Measurements from ENCODE around the gene ICOS.
A peak's percentile ranks its signal among the peaks of the same experiment; 100 is the strongest.

The ICOS gene

GRCh38 chr2:203936535-203936934 lies at the start of gene ICOS:
TSS of gene ICOS (plus strand) at chr2:203936763. CDS start at chr2:203936815, 52 bp downstream.
- no peak for DNase-seq (ENCODE audit: low spot score)

DNA sequence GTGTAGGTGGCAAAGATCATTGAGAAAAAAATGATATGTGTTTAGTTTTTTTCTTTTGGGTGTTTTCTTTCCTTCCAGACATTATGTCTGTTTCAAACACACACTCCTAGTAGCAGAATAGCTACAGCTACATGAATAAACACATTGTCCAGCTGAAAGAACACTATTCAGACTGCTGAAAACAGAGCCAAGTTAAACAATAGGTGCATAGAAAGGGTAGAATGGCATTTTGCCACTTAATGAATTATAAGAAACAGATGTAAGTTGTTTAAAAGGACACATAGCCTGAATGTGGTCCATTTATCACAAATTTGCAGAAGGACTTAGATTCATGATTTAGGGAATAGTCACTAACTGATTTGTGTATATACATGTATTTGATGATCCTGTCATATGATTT lies 48.9 kb upstream of the ICOS start:
- peak; percentile 73 for DNase-seq (ENCODE audit: low spot score)

GRCh38 chr2:203889542-203889941 lies 47.0 kb upstream of the ICOS start:
- no peak for DNase-seq (ENCODE audit: low spot score)

GRCh38 chr2:203889944-203890343 lies 46.6 kb upstream of the ICOS start:
- no peak for DNase-seq (ENCODE audit: low spot score)

DNA sequence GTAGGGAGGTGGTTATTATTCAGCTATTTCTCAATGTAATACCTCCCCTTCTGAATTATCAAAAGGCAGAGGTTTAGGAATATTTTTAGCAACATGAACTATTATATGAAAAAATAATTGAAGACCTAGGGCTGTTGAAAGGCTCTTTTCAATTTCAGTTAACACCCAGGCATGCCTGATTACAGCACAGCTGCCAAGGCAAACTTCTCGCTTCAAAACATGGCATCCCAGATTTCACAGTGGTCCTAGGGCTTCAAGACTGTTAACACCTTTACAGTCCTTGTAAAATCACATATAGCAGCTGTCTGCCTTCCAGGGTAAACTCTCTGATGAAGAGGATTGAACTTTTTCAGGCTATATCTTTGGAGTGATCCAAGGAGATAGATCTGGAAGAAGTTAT lies 45.8 kb upstream of the ICOS start:
- no peak for DNase-seq (ENCODE audit: low spot score)

GRCh38 chr2:203891474-203891873 lies 45.1 kb upstream of the ICOS start:
- no peak for DNase-seq (ENCODE audit: low spot score)

GRCh38 chr2:203892207-203892606 lies 44.4 kb upstream of the ICOS start:
- no peak for DNase-seq (ENCODE audit: low spot score)

- peak; percentile 90 for DNase-seq (ENCODE audit: low spot score)
Observed at GRCh38 chr2:203893401-203893800, 43.2 kb upstream of the ICOS start.

DNA sequence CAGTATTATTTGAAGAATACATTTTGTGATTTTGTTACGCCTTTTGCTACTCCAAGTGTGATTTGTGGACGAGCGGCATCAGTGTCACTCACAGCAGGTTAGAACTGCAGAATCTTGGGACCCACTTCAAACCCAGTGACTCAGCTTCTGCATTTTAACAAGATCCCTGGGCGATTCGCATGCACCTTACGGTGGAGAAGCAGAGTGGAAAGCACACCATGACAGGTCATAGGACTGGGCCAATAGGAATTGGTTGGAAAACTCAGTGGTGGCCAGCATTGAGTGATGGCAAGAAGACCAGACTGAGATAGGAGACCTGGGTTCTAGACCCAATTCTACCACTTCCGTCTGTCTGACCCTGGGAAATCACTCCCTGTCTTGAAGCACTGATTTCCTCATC lies 42.7 kb upstream of the ICOS start:
- DNase-seq (ENCODE audit: low spot score) = no peak

DNA sequence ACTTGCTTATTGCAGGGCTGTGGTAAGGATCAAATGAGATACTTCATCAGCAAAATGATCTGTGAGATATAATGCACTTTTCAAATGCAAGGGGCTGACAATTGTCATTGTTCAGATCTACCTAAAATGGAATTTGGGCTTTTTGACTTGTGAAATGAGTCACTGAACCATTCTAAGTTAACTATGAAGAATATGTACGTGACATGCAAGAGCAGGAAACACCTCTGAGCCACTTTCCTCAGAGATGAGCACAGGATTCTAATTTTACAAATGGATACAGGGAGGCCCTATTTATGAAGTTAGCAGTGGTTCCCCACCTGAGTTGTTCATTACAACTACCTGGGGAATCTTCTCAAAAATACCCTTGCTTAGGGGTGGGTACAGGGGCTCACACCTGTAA lies 42.3 kb upstream of the ICOS start:
- DNase-seq (ENCODE audit: low spot score) = no peak

DNA sequence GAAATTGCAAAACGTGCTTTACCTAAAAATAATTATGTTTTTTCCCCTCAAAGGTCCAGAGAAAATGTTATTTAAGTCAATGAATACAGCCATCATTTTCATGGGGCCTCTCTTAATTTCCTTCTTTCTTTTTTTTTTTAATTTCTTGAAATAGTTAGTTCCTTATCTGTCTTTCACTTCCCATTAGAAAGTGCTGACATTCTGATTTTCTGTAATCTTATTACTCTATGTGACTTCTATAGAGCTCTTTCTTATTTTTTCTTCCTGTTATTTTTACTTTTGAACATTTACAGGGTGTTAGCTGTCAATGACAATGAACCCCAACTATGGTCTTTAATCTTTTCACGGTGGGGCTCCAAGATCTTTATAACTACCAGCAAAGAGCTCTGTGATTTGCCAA lies 39.0 kb upstream of the ICOS start:
- DNase-seq (ENCODE audit: low spot score) = no peak

DNA sequence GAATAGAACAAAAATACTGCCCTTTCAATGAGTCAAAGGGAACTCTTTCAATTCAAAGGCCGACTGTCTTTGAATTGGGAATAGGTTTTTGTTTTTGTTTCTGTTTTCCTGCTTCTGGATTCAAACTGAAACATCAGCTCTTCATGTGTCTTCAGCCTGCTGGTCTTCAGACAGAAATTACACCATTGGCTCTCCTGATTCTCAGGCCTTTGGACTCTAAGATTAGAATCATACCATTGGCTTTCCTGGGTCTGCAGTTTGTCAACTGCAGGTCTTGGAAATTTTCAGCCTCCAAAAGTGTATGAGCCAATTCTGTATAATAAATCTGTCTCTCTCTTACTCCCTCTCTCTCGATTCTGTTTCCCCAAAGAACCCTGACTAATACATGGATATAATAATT lies 37.9 kb upstream of the ICOS start:
- no peak for DNase-seq (ENCODE audit: low spot score)

DNA sequence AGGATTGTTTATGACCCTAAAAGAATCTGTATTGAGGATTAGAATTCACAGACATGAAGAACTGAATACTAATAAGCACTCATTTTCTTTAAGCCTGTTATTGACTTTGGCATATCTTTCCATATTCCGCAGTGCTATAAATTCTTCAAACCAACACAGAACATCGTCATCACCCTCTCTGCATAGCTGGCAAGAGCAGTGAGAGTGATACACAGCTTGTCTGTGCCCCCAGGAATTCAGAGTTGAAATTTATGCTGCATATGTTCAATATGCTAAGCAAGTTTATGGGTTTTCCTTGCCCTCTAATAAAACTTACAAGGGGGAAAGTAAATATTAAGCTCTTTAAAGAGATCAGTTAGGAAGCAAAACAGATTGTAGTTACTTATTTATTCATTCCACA lies 36.3 kb upstream of the ICOS start:
- no peak for DNase-seq (ENCODE audit: low spot score)

GRCh38 chr2:203904022-203904421 lies 32.5 kb upstream of the ICOS start:
- DNase-seq (ENCODE audit: low spot score) = no peak

DNA sequence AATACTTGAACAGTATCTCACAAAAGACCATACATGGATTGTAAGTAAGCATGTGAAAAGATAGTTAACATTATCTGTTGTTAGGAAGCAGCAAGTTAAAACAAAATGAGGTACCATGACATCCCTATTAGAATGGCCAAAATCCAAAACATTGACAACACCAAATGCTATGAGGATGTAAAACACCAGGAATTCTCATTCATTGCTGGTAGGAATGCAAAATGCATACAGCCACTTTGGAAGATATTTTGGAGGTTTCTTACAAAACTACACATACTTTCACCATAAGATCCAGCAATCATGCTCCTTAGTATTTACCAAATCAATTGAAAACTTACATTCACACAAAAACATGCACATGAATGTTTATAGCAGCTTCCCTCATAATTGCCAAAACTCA lies 30.9 kb upstream of the ICOS start:
- no peak for DNase-seq (ENCODE audit: low spot score)

DNA sequence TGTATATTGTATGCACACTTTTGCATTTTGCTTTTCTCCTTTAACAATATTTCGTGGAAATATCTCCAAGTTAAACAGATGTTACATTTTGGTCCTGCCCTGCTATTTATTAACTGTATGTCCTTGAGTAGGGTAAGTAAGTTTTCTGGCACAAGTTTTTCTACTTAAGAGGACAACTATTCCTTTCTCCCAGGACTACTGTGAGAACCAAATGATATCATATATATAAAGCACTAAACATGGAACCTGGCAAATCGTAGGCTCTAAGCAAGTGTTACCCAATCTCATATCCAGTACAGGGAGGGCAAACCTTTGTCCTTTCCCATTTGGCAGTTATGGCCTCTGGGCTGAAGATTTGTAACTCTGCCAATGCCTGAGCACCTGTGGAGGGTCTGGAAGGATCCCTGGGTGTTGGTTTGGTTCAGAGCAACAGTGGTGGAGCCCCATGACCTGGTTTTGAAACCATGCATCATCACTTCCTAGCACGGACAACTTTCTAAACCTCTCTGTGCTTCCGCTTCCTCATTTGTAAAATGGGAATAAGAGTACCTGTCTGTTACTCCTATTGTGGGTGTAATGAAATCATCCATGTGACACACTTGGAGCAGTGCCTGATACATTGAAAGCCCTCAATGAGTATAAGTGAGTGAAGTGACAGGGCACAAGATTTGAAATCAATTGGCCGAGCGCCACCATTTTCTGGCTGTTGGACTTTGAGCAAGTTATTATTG lies 28.3 kb upstream of the ICOS start:
- no peak for DNase-seq (ENCODE audit: low spot score)

DNA sequence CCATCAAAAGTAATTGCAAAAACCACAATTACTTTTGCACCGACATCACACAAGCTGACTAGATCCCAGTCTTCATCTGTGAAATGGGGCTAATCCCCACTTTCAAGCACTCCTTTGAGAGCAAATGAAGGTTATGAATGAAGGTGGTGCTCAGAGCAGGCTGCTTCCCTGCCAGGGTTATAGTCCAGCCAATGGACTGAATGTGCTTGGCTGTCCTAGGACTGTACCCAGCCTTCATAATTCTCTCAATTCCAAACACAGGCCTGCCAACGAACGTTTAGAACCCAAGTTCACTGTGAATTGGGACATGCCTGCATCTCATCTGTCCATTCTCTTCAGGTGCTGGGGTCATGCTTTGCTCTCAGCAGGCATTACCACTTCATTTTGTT lies 27.8 kb upstream of the ICOS start:
- no peak for DNase-seq (ENCODE audit: low spot score)

DNA sequence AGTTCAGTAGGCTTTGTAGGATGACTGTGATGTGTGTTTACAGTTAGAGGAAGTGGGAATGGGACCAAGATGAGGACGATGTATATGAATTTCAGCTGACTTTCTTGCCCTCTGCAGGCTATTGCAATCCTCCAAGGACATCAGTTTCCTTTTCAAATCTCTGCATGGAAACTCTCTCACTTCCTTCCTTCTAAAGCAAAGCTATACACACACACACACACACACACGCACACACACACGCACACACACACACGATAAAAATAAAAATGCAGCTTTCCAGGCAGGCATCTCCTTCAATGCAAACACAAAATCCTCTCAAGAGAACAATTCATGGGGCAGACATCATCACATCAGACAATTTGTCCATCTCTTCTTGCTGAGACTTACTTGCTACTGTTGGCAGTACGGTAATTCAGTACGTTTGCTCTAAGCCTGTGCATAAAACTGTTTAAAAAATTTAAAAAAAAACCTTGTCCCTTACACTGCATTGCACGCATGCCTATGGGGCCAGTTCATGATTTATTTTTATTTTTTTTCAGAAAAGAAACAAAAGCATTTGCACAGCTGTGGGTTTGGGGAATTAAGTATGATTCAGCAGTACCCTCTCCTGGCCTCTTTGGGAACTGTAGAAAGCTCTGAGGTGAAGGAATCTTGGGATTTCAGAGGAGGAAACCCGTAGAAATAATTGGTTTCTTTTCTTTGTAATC lies 27.1 kb upstream of the ICOS start:
- peak; percentile 47 for DNase-seq (ENCODE audit: low spot score)

- DNase-seq (ENCODE audit: low spot score) = no peak
Observed at GRCh38 chr2:203909974-203910373, 26.6 kb upstream of the ICOS start.

DNA sequence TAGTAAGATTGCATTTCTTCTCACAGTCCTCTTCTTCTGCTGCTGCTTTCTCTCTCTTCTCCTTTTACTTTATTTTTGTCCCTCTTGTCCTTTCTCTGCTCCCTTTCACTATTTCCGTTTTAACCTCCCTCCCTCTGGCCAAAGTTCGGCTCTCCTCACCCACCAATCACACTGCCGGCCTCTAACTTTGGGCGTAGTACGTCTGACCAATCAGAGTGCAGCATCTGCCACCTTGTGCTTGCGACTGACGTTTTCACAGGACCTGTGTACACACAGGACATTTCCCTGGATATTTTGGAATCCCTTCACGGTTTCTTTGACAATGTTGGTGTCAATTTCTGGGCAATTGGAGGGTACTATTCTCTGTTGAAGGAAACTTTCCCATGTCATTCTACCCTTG lies 22.6 kb upstream of the ICOS start:
- DNase-seq (ENCODE audit: low spot score) = no peak

DNA sequence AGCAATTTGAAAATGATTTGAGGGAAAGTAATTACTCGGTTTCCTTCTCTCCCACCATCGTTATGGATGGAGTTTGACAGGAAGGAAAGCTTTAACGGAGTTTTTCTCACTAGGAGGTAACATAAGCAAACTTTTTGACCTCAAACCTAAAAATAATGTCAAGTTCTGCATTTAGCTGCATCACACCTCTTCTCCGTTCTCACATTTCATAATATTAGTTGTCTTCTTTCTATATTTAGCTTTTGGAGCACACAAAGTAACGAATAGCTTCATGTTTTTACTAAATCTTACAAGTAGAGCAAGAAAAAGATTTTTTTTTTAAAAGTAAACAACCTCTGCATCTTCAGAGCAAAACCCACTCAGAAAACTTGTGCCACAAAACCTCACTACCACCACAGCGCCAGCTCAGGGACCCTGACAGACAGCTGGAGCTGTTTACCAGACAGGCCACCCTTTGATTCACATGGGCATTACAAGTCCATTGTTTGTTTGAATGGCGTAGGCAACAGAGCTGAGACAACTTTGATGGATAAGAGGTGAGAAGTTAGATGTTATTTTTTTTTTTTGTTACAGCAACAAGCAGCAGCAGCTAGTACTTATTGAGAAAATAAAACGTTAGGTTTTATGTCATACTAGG lies 21.9 kb upstream of the ICOS start:
- no peak for DNase-seq (ENCODE audit: low spot score)

DNA sequence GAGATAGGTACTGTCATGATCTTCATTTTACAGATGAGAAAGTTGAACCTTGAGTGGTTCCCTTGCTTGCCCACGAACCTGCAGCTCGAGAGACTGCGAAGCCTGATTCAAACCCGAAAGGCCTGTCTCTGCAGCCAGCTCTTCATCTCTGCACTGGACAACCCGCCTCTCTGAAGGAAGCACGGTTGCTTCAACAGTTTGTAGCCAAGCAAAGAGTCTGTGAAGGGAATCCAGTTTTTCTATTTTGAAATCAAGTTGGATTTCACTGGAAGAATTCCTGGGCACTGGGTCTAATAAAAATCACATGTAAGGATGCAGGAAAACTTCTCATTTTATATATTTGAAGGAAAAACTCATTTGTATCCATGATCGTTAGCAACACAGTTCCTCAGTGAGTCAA lies 21.3 kb upstream of the ICOS start:
- no peak for DNase-seq (ENCODE audit: low spot score)

GRCh38 chr2:203916756-203917155 lies 19.8 kb upstream of the ICOS start:
- no peak for DNase-seq (ENCODE audit: low spot score)

All from putamen (tissue), 1 donor.